ENCODE data around the gene NACAD.

GRCh38 chr7:45044338-45044737 lies 44.4 kb downstream of the NACAD start:
- TF ChIP-seq POLR2A (IDR thresholded peaks at IDR 0.05), result no peak
- TF ChIP-seq, protein P1, sequence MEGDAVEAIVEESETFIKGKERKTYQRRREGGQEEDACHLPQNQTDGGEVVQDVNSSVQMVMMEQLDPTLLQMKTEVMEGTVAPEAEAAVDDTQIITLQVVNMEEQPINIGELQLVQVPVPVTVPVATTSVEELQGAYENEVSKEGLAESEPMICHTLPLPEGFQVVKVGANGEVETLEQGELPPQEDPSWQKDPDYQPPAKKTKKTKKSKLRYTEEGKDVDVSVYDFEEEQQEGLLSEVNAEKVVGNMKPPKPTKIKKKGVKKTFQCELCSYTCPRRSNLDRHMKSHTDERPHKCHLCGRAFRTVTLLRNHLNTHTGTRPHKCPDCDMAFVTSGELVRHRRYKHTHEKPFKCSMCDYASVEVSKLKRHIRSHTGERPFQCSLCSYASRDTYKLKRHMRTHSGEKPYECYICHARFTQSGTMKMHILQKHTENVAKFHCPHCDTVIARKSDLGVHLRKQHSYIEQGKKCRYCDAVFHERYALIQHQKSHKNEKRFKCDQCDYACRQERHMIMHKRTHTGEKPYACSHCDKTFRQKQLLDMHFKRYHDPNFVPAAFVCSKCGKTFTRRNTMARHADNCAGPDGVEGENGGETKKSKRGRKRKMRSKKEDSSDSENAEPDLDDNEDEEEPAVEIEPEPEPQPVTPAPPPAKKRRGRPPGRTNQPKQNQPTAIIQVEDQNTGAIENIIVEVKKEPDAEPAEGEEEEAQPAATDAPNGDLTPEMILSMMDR (IDR thresholded peaks at IDR 0.05), result no peak
